NCI-H2171 treated with DMSO at 0.1 percent for 48 hours (cell line): ENCODE measurements around the gene KCNJ15.

Experiments used
- DNase-seq: peaks from one replicate; lab custom pipeline; 2025; lab: John Stamatoyannopoulos, UW

Gene KCNJ15

GRCh38 chr21:38325731-38326420 is 69.1 kb downstream of the KCNJ15 start:
- no peak for DNase-seq

GRCh38 chr21:38326429-38326828 is 69.6 kb downstream of the KCNJ15 start:
- DNase-seq: no peak

- DNase-seq: no peak
These were observed 70.1 kb downstream of the KCNJ15 start for GRCh38 chr21:38326899-38327298.

- no peak for DNase-seq
These were observed 71.2 kb downstream of the KCNJ15 start for GRCh38 chr21:38327984-38328383.

GRCh38 chr21:38329162-38329561 is 72.4 kb downstream of the KCNJ15 start:
- DNase-seq: no peak

GRCh38 chr21:38330666-38331065 is 73.9 kb downstream of the KCNJ15 start:
- DNase-seq: no peak

- no peak for DNase-seq
These were observed 76.8 kb downstream of the KCNJ15 start for GRCh38 chr21:38333301-38334272.

GRCh38 chr21:38334866-38335265 is 78.1 kb downstream of the KCNJ15 start:
- no peak for DNase-seq

GRCh38 chr21:38337793-38338192 is 81.0 kb downstream of the KCNJ15 start:
- no peak for DNase-seq

GRCh38 chr21:38340131-38340530 is 83.3 kb downstream of the KCNJ15 start:
- no peak for DNase-seq

- no peak for DNase-seq
These were observed 84.8 kb downstream of the KCNJ15 start for GRCh38 chr21:38341546-38342012.

- DNase-seq: no peak
These were observed 85.9 kb downstream of the KCNJ15 start for GRCh38 chr21:38342739-38343138.

- DNase-seq: no peak
These were observed 86.9 kb downstream of the KCNJ15 start for GRCh38 chr21:38343691-38344090.

GRCh38 chr21:38346286-38346685 is 89.5 kb downstream of the KCNJ15 start:
- DNase-seq: peak; percentile 81

- DNase-seq: peak; percentile 96
These were observed 92.4 kb downstream of the KCNJ15 start for GRCh38 chr21:38349111-38349746.

- DNase-seq: no peak
These were observed 93.2 kb downstream of the KCNJ15 start for GRCh38 chr21:38349977-38350376.

- DNase-seq: no peak
These were observed 93.9 kb downstream of the KCNJ15 start for GRCh38 chr21:38350684-38351083.

GRCh38 chr21:38351176-38351959 is 94.6 kb downstream of the KCNJ15 start:
- no peak for DNase-seq

GRCh38 chr21:38351961-38352521 is 95.2 kb downstream of the KCNJ15 start:
- peak; percentile 7 for DNase-seq

- DNase-seq: peak; percentile 65
These were observed 95.9 kb downstream of the KCNJ15 start for GRCh38 chr21:38352536-38353219.

- no peak for DNase-seq
These were observed 97.4 kb downstream of the KCNJ15 start for GRCh38 chr21:38354231-38354630.
